Measurements from ENCODE around the gene CNTN4.
"Not testable (repeated sequence)": the region's sequence is repeated elsewhere in the genome, so short reads cannot be mapped to it uniquely, and the experiment has no call there.

The CNTN4 gene

GRCh38 chr3:2771741-2772140, 673.1 kb downstream of the CNTN4 start:
- in situ Hi-C loops (cut with MboI; ENCODE audit: low sequenced_read_pairs): no loop called here

GRCh38 chr3:2772803-2773202, 674.1 kb downstream of the CNTN4 start:
- in situ Hi-C loops (cut with MboI; ENCODE audit: low sequenced_read_pairs): no loop called here

GRCh38 chr3:2774481-2775249, 676.0 kb downstream of the CNTN4 start:
- in situ Hi-C loops (cut with MboI; ENCODE audit: low sequenced_read_pairs): no loop called here

GRCh38 chr3:2783261-2783660, 684.6 kb downstream of the CNTN4 start:
- in situ Hi-C loops (cut with MboI; ENCODE audit: low sequenced_read_pairs): no loop called here

GRCh38 chr3:2784627-2785026, 686.0 kb downstream of the CNTN4 start:
- in situ Hi-C loops (cut with MboI; ENCODE audit: low sequenced_read_pairs): no loop called here

GRCh38 chr3:2790266-2790815, 691.7 kb downstream of the CNTN4 start:
- in situ Hi-C loops (cut with MboI; ENCODE audit: low sequenced_read_pairs): no loop called here

GRCh38 chr3:2792432-2792831, 693.8 kb downstream of the CNTN4 start:
- in situ Hi-C loops (cut with MboI; ENCODE audit: low sequenced_read_pairs): no loop called here

GRCh38 chr3:2793987-2794386, 695.3 kb downstream of the CNTN4 start:
- in situ Hi-C loops (cut with MboI; ENCODE audit: low sequenced_read_pairs): no loop called here

GRCh38 chr3:2802429-2802828, 703.8 kb downstream of the CNTN4 start:
- in situ Hi-C loops (cut with MboI; ENCODE audit: low sequenced_read_pairs): no loop called here

- in situ Hi-C loops (cut with MboI; ENCODE audit: low sequenced_read_pairs): no loop called here
These were observed 708.8 kb downstream of the CNTN4 start for GRCh38 chr3:2807514-2807913.

- in situ Hi-C loops (cut with MboI; ENCODE audit: low sequenced_read_pairs): no loop called here
These were observed 712.1 kb downstream of the CNTN4 start for GRCh38 chr3:2810723-2811122.

- in situ Hi-C loops (cut with MboI; ENCODE audit: low sequenced_read_pairs): no loop called here
These were observed 720.9 kb downstream of the CNTN4 start for GRCh38 chr3:2819571-2819970.

GRCh38 chr3:2820982-2821381, 722.3 kb downstream of the CNTN4 start:
- in situ Hi-C loops (cut with MboI; ENCODE audit: low sequenced_read_pairs): not testable (repeated sequence)

- in situ Hi-C loops (cut with MboI; ENCODE audit: low sequenced_read_pairs): no loop called here
These were observed 723.9 kb downstream of the CNTN4 start for GRCh38 chr3:2822611-2823010.

- in situ Hi-C loops (cut with MboI; ENCODE audit: low sequenced_read_pairs): no loop called here
These were observed 724.4 kb downstream of the CNTN4 start for GRCh38 chr3:2823031-2823430.

GRCh38 chr3:2823437-2824211, 725.0 kb downstream of the CNTN4 start:
- in situ Hi-C loops (cut with MboI; ENCODE audit: low sequenced_read_pairs): no loop called here

- in situ Hi-C loops (cut with MboI; ENCODE audit: low sequenced_read_pairs): no loop called here
These were observed 727.4 kb downstream of the CNTN4 start for GRCh38 chr3:2826036-2826435.

GRCh38 chr3:2826453-2826852, 727.8 kb downstream of the CNTN4 start:
- in situ Hi-C loops (cut with MboI; ENCODE audit: low sequenced_read_pairs): no loop called here

- in situ Hi-C loops (cut with MboI; ENCODE audit: low sequenced_read_pairs): no loop called here
These were observed 738.6 kb downstream of the CNTN4 start for GRCh38 chr3:2837239-2837638.

- in situ Hi-C loops (cut with MboI; ENCODE audit: low sequenced_read_pairs): no loop called here
These were observed 739.2 kb downstream of the CNTN4 start for GRCh38 chr3:2837910-2838309.

- in situ Hi-C loops (cut with MboI; ENCODE audit: low sequenced_read_pairs): no loop called here
These were observed 740.0 kb downstream of the CNTN4 start for GRCh38 chr3:2838546-2839157.

- in situ Hi-C loops (cut with MboI; ENCODE audit: low sequenced_read_pairs): no loop called here
These were observed 741.2 kb downstream of the CNTN4 start for GRCh38 chr3:2839876-2840275.
